K562 (cell line): ENCODE measurements around the gene JPH4.

ENCODE experiments used
- ARNT ChIP-seq, 2 experiments: fragments of 450-650 bp; IDR thresholded peaks; 2 replicates each; pipeline ENCODE4 v1.6.1; 2016; ENCODE audit warnings: mild to moderate bottlenecking in 1 of 2
- BRCA1 ChIP-seq, 2 experiments: fragments of 450-650 bp in 1 of 2; sonication (generic) in 1 of 2; formaldehyde crosslinking in 1 of 2; IDR thresholded peaks; 2 replicates each; pipeline versions ENCODE4 v1.5.0 to v1.6.1; 2017 to 2020; ENCODE audit warnings: mild to moderate bottlenecking in 1 of 2, missing genetic modification reagents in 1 of 2
- CBX5 ChIP-seq: IDR thresholded peaks from 2 replicates; pipeline ENCODE4 v1.6.1; 2014; ENCODE audit warnings: low read depth, borderline replicate concordance
- NFIC ChIP-seq: fragments of 450-650 bp; IDR thresholded peaks from 2 replicates; pipeline ENCODE4 v1.6.1; 2017; ENCODE audit warnings: mild to moderate bottlenecking, inconsistent platforms
- NRF1 ChIP-seq, 2 experiments: fragments of 450-650 bp; IDR thresholded peaks in 1 of 2; conservative IDR thresholded peaks in 1 of 2; 2 replicates each; pipeline ENCODE4 v1.6.1; 2014; ENCODE audit warnings: mild to moderate bottlenecking in 2 of 2
- SIN3A ChIP-seq, 2 experiments: fragments of 150-350 bp in 1 of 2; IDR thresholded peaks; 2 replicates each; pipeline ENCODE4 v1.6.1; 2011 to 2016; ENCODE audit warnings: borderline replicate concordance in 2 of 2, low read depth in 2 of 2, low read length in 2 of 2, mild to moderate bottlenecking in 2 of 2, moderate library complexity in 2 of 2; ENCODE audit not compliant: control insufficient read depth in 1 of 2
- TF ChIP-seq, protein P1 (sequence below), 3 experiments: IDR thresholded peaks in 2 of 3; conservative IDR thresholded peaks in 1 of 3; 2 replicates each; pipeline ENCODE4 v1.5.1; 2011 to 2012; ENCODE audit warnings: low read length in 3 of 3, mild to moderate bottlenecking in 3 of 3, control low read depth in 2 of 3, improper control_type of control experiment in 1 of 3, inconsistent platforms in 1 of 3, low read depth in 1 of 3, mixed read lengths in 1 of 3, moderate library complexity in 1 of 3; ENCODE audit not compliant: insufficient read depth in 2 of 3
- TF ChIP-seq, protein P2 (sequence below): sonication (generic); formaldehyde crosslinking; IDR thresholded peaks from 2 replicates; pipeline ENCODE4 v1.4.0; 2020; ENCODE audit warnings: mild to moderate bottlenecking, missing genetic modification reagents

DNA sequence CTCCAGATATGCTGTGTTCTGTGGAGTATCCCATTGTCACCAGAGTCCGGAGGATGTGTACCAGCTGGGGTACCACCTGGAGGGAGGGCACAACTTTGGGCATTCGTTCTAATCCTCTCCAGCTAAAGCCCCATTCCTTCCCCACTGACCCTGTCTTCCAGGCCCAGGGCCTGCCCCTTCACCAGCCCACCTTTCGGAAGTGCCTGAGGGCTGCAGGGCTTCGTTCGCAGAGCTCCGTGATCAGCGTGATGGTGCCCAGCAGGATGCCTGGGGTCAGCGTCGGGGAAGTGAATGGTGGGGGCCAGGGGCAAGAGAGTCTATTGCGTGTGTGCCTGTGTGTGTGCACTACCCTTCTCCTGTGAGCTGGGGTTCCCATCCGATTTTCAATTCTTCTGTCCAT lies 13.0 kb downstream of the JPH4 start:
- TF ChIP-seq CBX5 = no peak
- TF ChIP-seq, protein P1, sequence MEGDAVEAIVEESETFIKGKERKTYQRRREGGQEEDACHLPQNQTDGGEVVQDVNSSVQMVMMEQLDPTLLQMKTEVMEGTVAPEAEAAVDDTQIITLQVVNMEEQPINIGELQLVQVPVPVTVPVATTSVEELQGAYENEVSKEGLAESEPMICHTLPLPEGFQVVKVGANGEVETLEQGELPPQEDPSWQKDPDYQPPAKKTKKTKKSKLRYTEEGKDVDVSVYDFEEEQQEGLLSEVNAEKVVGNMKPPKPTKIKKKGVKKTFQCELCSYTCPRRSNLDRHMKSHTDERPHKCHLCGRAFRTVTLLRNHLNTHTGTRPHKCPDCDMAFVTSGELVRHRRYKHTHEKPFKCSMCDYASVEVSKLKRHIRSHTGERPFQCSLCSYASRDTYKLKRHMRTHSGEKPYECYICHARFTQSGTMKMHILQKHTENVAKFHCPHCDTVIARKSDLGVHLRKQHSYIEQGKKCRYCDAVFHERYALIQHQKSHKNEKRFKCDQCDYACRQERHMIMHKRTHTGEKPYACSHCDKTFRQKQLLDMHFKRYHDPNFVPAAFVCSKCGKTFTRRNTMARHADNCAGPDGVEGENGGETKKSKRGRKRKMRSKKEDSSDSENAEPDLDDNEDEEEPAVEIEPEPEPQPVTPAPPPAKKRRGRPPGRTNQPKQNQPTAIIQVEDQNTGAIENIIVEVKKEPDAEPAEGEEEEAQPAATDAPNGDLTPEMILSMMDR (IDR thresholded peaks at IDR 0.05 in 2 of 3, conservative IDR thresholded peaks at IDR 0.05 in 1 of 3; ENCODE audit: insufficient read depth in 2 of 3, low read depth in 1 of 3, low read length in 3 of 3) = no peak
- no peak for TF ChIP-seq NRF1 (conservative IDR thresholded peaks at IDR 0.05 in 1 of 2, IDR thresholded peaks at IDR 0.05 in 1 of 2)
- no peak for TF ChIP-seq SIN3A (IDR thresholded peaks at IDR 0.05; ENCODE audit: borderline replicate concordance in 2 of 2, control insufficient read depth in 1 of 2, low read depth in 2 of 2, low read length in 2 of 2)
- TF ChIP-seq BRCA1 (IDR thresholded peaks at IDR 0.05) = no peak
- TF ChIP-seq BRCA1 (CRISPR knock-in tag; IDR thresholded peaks at IDR 0.05) = no peak
- TF ChIP-seq, protein P2, sequence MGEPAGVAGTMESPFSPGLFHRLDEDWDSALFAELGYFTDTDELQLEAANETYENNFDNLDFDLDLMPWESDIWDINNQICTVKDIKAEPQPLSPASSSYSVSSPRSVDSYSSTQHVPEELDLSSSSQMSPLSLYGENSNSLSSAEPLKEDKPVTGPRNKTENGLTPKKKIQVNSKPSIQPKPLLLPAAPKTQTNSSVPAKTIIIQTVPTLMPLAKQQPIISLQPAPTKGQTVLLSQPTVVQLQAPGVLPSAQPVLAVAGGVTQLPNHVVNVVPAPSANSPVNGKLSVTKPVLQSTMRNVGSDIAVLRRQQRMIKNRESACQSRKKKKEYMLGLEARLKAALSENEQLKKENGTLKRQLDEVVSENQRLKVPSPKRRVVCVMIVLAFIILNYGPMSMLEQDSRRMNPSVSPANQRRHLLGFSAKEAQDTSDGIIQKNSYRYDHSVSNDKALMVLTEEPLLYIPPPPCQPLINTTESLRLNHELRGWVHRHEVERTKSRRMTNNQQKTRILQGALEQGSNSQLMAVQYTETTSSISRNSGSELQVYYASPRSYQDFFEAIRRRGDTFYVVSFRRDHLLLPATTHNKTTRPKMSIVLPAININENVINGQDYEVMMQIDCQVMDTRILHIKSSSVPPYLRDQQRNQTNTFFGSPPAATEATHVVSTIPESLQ = no peak
- TF ChIP-seq NFIC = no peak
- no peak for TF ChIP-seq ARNT (IDR thresholded peaks at IDR 0.05)
